GM13976 (cell line): ENCODE measurements around the gene DNAJC15.
"Not testable (repeated sequence)": the region's sequence is repeated elsewhere in the genome, so short reads cannot be mapped to it uniquely, and the experiment has no call there.

Experiments
- DNase-seq: peaks from one replicate; pipeline ENCODE4 v3.0.0; 2012; ENCODE audit warnings: low spot score
- in situ Hi-C: fragments of 300-500 bp; cut with MboI; formaldehyde crosslinking; loops from one replicate; pipeline ENCODE4 v1.12.0; 2022; ENCODE audit warnings: low sequenced_read_pairs, mixed read lengths, inconsistent platforms; ENCODE audit not compliant: unreplicated experiment
- TF ChIP-seq, protein P1 (sequence below): IDR thresholded peaks from 2 replicates; pipeline ENCODE4 v1.5.1; 2012; ENCODE audit warnings: borderline replicate concordance, mild to moderate bottlenecking; ENCODE audit not compliant: insufficient read depth; ENCODE audit errors: extremely low read depth, missing control alignments, control extremely low read depth

DNAJC15 gene

DNA sequence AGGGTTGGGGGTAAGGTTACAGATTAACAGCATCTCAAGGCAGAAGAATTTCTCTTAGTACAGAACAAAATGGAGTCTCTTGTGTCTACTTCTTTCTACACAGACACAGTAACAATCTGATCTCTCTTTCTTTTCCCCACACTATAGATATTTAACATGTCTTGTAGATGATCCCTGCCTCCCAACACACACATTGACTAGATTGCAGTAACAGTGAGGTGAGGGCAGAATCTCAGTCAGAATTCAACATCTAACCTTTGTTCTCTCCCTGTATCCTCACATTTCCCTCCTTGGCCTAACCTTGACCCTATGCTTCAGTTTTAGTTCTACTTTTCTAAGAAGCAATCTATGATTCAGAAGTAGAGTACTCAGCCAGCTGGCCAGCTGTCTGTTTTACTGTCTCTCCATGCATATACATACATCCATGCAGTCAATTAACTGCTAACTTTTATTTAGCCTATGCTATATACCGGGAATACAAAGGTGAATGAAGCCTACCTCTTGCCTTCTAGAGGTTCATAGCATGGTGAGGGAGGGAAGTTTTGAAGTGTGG lies 18.1 kb downstream of the DNAJC15 start:
- TF ChIP-seq, protein P1, sequence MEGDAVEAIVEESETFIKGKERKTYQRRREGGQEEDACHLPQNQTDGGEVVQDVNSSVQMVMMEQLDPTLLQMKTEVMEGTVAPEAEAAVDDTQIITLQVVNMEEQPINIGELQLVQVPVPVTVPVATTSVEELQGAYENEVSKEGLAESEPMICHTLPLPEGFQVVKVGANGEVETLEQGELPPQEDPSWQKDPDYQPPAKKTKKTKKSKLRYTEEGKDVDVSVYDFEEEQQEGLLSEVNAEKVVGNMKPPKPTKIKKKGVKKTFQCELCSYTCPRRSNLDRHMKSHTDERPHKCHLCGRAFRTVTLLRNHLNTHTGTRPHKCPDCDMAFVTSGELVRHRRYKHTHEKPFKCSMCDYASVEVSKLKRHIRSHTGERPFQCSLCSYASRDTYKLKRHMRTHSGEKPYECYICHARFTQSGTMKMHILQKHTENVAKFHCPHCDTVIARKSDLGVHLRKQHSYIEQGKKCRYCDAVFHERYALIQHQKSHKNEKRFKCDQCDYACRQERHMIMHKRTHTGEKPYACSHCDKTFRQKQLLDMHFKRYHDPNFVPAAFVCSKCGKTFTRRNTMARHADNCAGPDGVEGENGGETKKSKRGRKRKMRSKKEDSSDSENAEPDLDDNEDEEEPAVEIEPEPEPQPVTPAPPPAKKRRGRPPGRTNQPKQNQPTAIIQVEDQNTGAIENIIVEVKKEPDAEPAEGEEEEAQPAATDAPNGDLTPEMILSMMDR, result no peak
- in situ Hi-C loops, result no loop called here
- no peak for DNase-seq

DNA sequence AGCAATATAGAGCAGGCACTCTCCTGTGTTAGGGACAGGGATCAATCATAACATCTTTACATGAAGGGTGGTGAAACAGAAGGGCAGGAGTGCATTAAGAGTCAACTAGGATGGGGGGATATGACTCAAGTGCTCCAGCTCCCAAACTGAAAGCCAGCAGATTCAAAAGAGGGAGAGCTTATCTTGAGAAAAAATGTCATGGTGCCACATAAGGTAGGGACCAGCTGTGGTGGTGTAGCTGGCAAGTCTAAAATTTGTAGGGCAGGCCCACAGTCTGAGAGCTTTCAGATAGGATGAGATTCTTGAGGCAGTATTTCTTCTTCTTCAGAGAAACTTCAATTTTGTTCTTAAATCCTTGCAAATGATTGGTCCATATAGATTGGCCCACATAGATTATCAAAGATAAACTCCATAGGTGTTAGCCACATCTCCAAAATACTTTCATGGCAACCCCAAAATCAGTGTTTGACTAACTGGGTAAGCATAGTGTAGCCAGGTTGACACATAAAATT lies 19.1 kb downstream of the DNAJC15 start:
- TF ChIP-seq, protein P1, result no peak
- in situ Hi-C loops, result no loop called here
- DNase-seq, result no peak

DNA sequence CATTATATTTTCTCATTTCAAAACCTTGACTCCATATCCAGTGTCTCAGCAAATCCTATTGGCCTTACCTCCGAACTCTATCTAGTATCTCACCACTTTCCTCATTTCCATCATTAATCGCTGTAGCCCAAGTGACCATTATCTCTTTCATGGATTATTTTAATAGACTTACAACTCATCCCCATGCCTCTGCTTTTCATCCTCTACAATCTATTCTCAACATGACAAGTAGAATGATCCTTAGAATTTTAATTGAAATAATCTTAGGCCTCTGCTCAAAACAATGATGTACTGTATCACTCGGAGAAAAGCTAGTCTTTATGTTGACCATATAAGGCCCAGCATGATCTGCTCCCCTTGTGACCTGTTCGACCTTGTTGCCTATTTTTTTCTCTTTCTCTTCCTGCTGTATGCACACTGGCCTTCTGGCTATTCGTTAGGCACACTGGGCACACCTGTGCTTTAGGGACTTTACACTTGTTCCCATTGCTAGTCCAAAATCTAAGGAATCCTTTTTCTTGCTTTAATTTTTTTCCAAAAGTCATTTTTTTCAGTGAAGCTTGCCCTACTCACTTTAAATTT lies 21.4 kb downstream of the DNAJC15 start:
- in situ Hi-C loops, result no loop called here
- TF ChIP-seq, protein P1, result no peak
- DNase-seq, result no peak

DNA sequence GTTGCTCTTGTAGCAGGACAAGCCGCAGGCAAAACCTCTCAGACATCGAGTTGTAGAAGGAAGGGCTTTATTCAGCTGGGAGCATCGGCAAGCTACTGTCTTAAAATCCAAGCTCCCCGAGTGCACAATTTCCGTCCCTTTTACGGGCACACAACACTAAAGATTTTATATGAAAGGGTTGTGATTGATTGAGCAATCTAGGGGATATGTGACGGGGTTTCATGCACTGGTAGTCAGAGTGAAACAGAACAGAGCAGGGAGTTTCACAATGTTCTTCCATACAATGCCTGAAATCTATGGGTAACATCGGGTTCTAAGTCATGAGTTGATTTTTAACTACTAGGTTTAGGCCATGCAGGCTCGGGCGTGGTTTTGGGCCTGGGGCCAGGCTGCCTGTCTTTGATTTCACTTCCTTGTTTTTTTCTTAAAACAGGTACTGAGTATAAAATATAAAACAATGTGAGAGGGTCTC lies 22.0 kb downstream of the DNAJC15 start:
- in situ Hi-C loops, result not testable (repeated sequence)
- peak; percentile 36 for DNase-seq

DNA sequence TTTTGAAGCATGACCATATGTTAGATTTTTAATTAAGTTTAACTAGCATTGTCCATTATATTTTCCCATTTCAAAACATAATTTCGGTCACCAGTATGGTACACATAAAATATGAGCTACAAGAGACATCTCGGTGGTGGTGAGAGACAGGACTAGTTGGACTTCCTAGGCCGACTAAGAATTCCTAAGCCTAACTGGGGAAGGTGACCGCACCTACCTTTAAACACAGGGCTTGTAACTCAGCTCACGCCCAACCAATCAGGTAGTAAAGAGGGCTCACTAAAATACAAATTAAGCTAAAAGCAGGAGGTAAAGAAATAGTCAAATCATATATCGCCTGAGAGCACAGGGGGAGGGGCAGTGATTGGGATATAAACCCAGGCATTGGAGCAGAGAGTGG lies 22.9 kb downstream of the DNAJC15 start:
- TF ChIP-seq, protein P1, result no peak
- DNase-seq, result no peak
- in situ Hi-C loops, result no loop called here

DNA sequence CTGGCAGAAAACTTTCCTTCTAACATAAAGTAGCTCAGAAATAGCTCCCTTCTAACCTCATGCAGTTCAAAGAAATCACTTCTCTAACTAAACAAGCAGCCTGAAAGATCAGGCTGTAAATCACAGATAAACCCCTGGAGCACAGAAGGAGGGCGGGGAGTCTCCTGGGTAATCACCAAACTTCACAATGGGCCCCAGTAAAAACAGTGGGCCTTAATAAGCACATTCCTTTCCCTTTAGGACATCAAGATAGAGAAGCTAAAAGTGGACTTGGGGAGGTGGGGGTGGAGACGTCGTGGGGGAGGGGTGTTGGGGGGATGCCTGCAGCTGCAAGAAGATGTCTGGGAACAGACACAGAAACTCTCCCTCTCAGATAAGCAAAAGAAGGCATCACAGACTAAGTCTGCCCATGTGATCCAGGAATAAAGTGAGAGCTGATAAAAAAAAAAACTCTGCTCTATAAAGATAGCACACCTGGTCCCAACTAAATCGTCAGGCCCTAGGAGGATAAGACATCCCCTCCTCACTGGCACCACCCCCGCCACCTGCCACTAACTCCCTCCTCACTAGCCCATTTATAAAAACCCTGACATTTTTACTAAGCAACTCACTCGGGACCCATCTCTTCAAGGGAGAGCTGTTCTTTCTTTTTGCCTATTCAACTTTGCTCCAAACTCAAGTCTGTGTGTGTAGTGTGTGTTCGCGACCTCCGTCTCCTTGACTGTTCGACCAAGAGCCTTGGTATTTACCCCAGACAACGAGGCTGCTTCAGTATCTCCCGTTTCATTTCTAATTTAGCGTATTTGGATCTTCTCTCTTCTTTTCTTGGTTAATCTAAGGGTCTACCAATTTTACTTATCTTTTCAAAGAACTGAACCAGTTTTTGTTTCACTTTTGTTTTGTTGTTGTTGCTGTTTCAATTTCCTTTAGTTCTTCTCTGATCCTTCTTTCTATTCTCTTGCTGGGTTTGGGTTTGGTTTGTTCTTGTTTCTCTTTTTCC lies 31.7 kb downstream of the DNAJC15 start:
- in situ Hi-C loops, result no loop called here
- TF ChIP-seq, protein P1, result no peak
- DNase-seq, result no peak
